ENCODE measurements around the gene C16orf87. TPM values are rescaled to one million over a fixed set of nuclear protein-coding genes. Genes with fewer than 3 reads are reported as not detected.
A peak's percentile ranks its signal among the peaks of the same experiment; 100 is the strongest.

The C16orf87 gene
- total RNA-seq, 2 donors from 2014 or later: 8.1 to 24.4 TPM

GRCh38 chr16:46857368-46857945 is 26.5 kb upstream of the C16orf87 start:
- Histone ChIP-seq H3K9me3 (no peaks in the 10 kb centered on the region), H3K4me1 (replicated peaks) (no peaks in the 10 kb centered on the region), H3K36me3 (no peaks in the 10 kb centered on the region), H3K27ac (peak overlapping the region; percentile 20 to 45), H3K4me3 (no peak overlapping the region), H3K27me3 (replicated peaks; ENCODE audit: insufficient read depth) (no peaks in the 10 kb centered on the region)
- intact Hi-C loops (cut with DNase I): no loop called here
- TF ChIP-seq POLR2A (IDR thresholded peaks at IDR 0.05) (no peak), POLR2AphosphoS5 (IDR thresholded peaks at IDR 0.05) (no peak), CTCF (IDR thresholded peaks at IDR 0.05) (peak in 3 of 4 experiments; percentile 22 to 49 (median 27))
- WGBS: 9% methylated on average over 6 of the region's 6 CpGs
- DNase-seq (ENCODE audit: low spot score): peak; percentile 30

- WGBS: 80% methylated on average over 4 of the region's 4 CpGs
- H3K27me3 ChIP-seq (replicated peaks; ENCODE audit: insufficient read depth): no peaks in the 10 kb centered on the region
- TF ChIP-seq POLR2AphosphoS5 (IDR thresholded peaks at IDR 0.05) (no peak), POLR2A (IDR thresholded peaks at IDR 0.05) (no peak), CTCF (IDR thresholded peaks at IDR 0.05) (no peak)
- intact Hi-C loops (cut with DNase I): loop anchor here (2.0 kb wide), 1 partner anchor 53 kb away; no protein-coding TSS in a partner anchor
- no peak for DNase-seq (ENCODE audit: low spot score)
- no peaks in the 10 kb centered on the region for H3K4me1 ChIP-seq (replicated peaks)
- H3K27ac ChIP-seq: no peak overlapping the region
- no peaks in the 10 kb centered on the region for H3K36me3 ChIP-seq
- no peak overlapping the region for H3K4me3 ChIP-seq
- H3K9me3 ChIP-seq: no peaks in the 10 kb centered on the region
Measured at GRCh38 chr16:46855389-46855788, 24.4 kb upstream of the C16orf87 start.

- intact Hi-C loops (cut with DNase I): loop anchor here (2.0 kb wide), 1 partner anchor 54 kb away; no protein-coding TSS in a partner anchor
- H3K27ac ChIP-seq: no peak overlapping the region
- H3K36me3 ChIP-seq: no peaks in the 10 kb centered on the region
- WGBS: 96% methylated on average over 2 of the region's 2 CpGs
- no peak for DNase-seq (ENCODE audit: low spot score)
- no peak for TF ChIP-seq POLR2A (IDR thresholded peaks at IDR 0.05)
- TF ChIP-seq POLR2AphosphoS5 (IDR thresholded peaks at IDR 0.05): no peak
- TF ChIP-seq CTCF (IDR thresholded peaks at IDR 0.05): no peak
- no peaks in the 10 kb centered on the region for H3K4me1 ChIP-seq (replicated peaks)
- no peak overlapping the region for H3K4me3 ChIP-seq
- H3K9me3 ChIP-seq: no peaks in the 10 kb centered on the region
- no peaks in the 10 kb centered on the region for H3K27me3 ChIP-seq (replicated peaks; ENCODE audit: insufficient read depth)
Measured at GRCh38 chr16:46854846-46855245, 23.9 kb upstream of the C16orf87 start.

GRCh38 chr16:46853713-46854443 is 22.9 kb upstream of the C16orf87 start:
- intact Hi-C loops (cut with DNase I): loop anchor here (2.0 kb wide), 1 partner anchor 55 kb away; no protein-coding TSS in a partner anchor
- Histone ChIP-seq H3K36me3 (no peaks in the 10 kb centered on the region), H3K9me3 (no peaks in the 10 kb centered on the region), H3K4me1 (replicated peaks) (no peaks in the 10 kb centered on the region), H3K4me3 (no peak overlapping the region), H3K27ac (peak overlapping the region in 1 of 2 donors; percentile 44), H3K27me3 (replicated peaks; ENCODE audit: insufficient read depth) (no peaks in the 10 kb centered on the region)
- TF ChIP-seq POLR2AphosphoS5 (IDR thresholded peaks at IDR 0.05) (peak; percentile 77), CTCF (IDR thresholded peaks at IDR 0.05) (peak; percentile 51 to 91 (median 80)), POLR2A (IDR thresholded peaks at IDR 0.05) (no peak)
- 18% methylated on average over 5 of the region's 5 CpGs for WGBS
- DNase-seq (ENCODE audit: low spot score): peak; percentile 80
